Mesothelial cell of epicardium (in vitro differentiated cells): ENCODE data around the gene TWIST1. TPM values are rescaled to one million over a fixed set of nuclear protein-coding genes. Genes with fewer than 3 reads are reported as not detected.

Experiments
- DNase-seq, 2 experiments: peaks; one replicate each; pipeline ENCODE4 v3.0.0; 2021; ENCODE audit warnings: low spot score in 2 of 2; ENCODE audit not compliant: unreplicated experiment in 2 of 2
- H3K27ac Mint-ChIP-seq: 2 replicates; pipeline ENCODE4 v1.8.0; 2021; ENCODE audit warnings: mixed read lengths
- H3K27me3 Mint-ChIP-seq: 2 replicates; pipeline ENCODE4 v1.8.0; 2021; ENCODE audit warnings: low read depth, mixed read lengths
- H3K36me3 Mint-ChIP-seq: 2 replicates; pipeline ENCODE4 v1.8.0; 2021; ENCODE audit warnings: mixed read lengths
- H3K4me1 Mint-ChIP-seq: 2 replicates; pipeline ENCODE4 v1.8.0; 2021; ENCODE audit warnings: mixed read lengths
- H3K4me3 Mint-ChIP-seq: 2 replicates; pipeline ENCODE4 v1.8.0; 2021; ENCODE audit warnings: mild to moderate bottlenecking, moderate library complexity, mixed read lengths
- H3K9me3 Mint-ChIP-seq: 2 replicates; pipeline ENCODE4 v1.8.0; 2021; ENCODE audit warnings: mixed read lengths
- CTCF ChIP-seq: fragments of 200-600 bp; sonication (generic); IDR thresholded peaks from one replicate; pipeline ENCODE4 v1.5.0; 2021; ENCODE audit warnings: antibody characterized with exemption; ENCODE audit not compliant: unreplicated experiment
- total RNA-seq: library from RNA; stranded (reverse); gene quantifications from 3 replicates; pipeline ENCODE4 v1.2.1, GENCODE V29; 2021

The TWIST1 gene
- 111 to 126 TPM (median 120 TPM) in 3 replicates for total RNA-seq

GRCh38 chr7:19117091-19117869, at the start of gene TWIST1:
TSS of gene TWIST1 (minus strand) at chr7:19117636. CDS start at chr7:19117321, 315 bp downstream.
- peak within 1 kb of the TSS; percentile 92 for H3K27ac Mint-ChIP-seq

GRCh38 chr7:19161671-19162070, 44.2 kb upstream of the TWIST1 start:
- TF ChIP-seq CTCF, result no peak
- Mint-ChIP-seq H3K4me1 (no peaks in the 10 kb centered on the region), H3K4me3 (no peak overlapping the region), H3K9me3 (no peaks in the 10 kb centered on the region), H3K36me3 (no peaks in the 10 kb centered on the region), H3K27me3 (peaks cover 20% of the 10 kb centered on the region), H3K27ac (no peak overlapping the region)
- DNase-seq, result no peak

More at GRCh38 chr7:19117091-19117869, at the start of gene TWIST1:
- Mint-ChIP-seq H3K4me3 (peak within 1 kb of the TSS; percentile 92), H3K9me3 (no peaks in the 10 kb centered on the region), H3K36me3 (peaks cover 5% of the 10 kb centered on the region), H3K27me3 (peaks cover 68% of the 10 kb centered on the region), H3K4me1 (peaks cover 47% of the 10 kb centered on the region)
- DNase-seq, result peak; percentile 61 to 83
- no peak for TF ChIP-seq CTCF

- H3K4me1 Mint-ChIP-seq, result peaks cover 12% of the 10 kb centered on the region
- no peak for TF ChIP-seq CTCF
- no peak overlapping the region for H3K4me3 Mint-ChIP-seq
- no peaks in the 10 kb centered on the region for H3K9me3 Mint-ChIP-seq
- no peak overlapping the region for H3K27ac Mint-ChIP-seq
- H3K36me3 Mint-ChIP-seq, result no peaks in the 10 kb centered on the region
- DNase-seq, result no peak
- peaks cover 82% of the 10 kb centered on the region for H3K27me3 Mint-ChIP-seq
Observed at GRCh38 chr7:19146699-19147098, 29.3 kb upstream of the TWIST1 start.

- peaks cover 12% of the 10 kb centered on the region for H3K4me1 Mint-ChIP-seq
- TF ChIP-seq CTCF, result no peak
- DNase-seq, result no peak
- no peaks in the 10 kb centered on the region for H3K36me3 Mint-ChIP-seq
- H3K27ac Mint-ChIP-seq, result no peak overlapping the region
- no peaks in the 10 kb centered on the region for H3K9me3 Mint-ChIP-seq
- peaks cover 82% of the 10 kb centered on the region for H3K27me3 Mint-ChIP-seq
- H3K4me3 Mint-ChIP-seq, result peak overlapping the region; percentile 67
Observed at GRCh38 chr7:19145434-19146115, 28.1 kb upstream of the TWIST1 start.

GRCh38 chr7:19144661-19145433, 27.4 kb upstream of the TWIST1 start, which contains the start of gene FERD3L:
TSS of gene FERD3L (minus strand) at chr7:19145421. CDS start at chr7:19145362, 59 bp downstream.
- peaks cover 12% of the 10 kb centered on the region for H3K4me1 Mint-ChIP-seq
- no peaks in the 10 kb centered on the region for H3K36me3 Mint-ChIP-seq
- peak within 1 kb of the TSS; percentile 67 for H3K4me3 Mint-ChIP-seq
- no peaks in the 10 kb centered on the region for H3K9me3 Mint-ChIP-seq
- no peak for TF ChIP-seq CTCF
- no peak for DNase-seq
- peaks cover 86% of the 10 kb centered on the region for H3K27me3 Mint-ChIP-seq
- H3K27ac Mint-ChIP-seq, result no peak within 1 kb of the TSS
